GM19043 (cell line): ENCODE measurements around the gene PCGF5.
A peak's percentile ranks its signal among the peaks of the same experiment; 100 is the strongest.
"Not testable (repeated sequence)": the region's sequence is repeated elsewhere in the genome, so short reads cannot be mapped to it uniquely, and the experiment has no call there.

Source experiments
- ATAC-seq: cut with Tn5 transposase; IDR thresholded peaks from one replicate; pipeline ENCODE4 v1.9.1; 2021; ENCODE audit warnings: low read depth; ENCODE audit not compliant: unreplicated experiment

The PCGF5 gene

GRCh38 chr10:91220194-91220953 is at the start of gene PCGF5:
Gene PCGF5, plus strand, starts transcription at chr10:91220663. Its CDS starts 2,209 bp downstream, at chr10:91222872.
- ATAC-seq, result peak; percentile 89

DNA sequence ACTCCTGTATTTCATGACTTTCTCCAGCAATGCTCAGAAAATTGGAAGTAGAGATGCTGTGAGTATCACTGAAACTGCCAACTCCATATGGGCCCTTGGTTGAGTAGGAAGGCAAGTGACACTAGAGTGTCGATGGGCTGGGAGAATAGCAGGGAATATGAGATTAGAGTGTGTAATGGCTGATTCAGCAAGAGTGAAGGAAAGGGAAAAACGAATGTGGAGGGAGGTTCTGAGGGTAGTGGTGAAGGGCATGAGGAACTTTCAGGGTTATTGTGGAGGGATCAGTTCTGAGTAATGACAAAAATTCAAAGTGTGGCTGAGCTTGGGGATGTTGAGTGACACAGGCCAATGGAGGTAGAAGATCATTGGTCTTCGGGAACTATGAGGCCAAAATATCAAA is 49.0 kb upstream of the PCGF5 start:
- no peak for ATAC-seq

DNA sequence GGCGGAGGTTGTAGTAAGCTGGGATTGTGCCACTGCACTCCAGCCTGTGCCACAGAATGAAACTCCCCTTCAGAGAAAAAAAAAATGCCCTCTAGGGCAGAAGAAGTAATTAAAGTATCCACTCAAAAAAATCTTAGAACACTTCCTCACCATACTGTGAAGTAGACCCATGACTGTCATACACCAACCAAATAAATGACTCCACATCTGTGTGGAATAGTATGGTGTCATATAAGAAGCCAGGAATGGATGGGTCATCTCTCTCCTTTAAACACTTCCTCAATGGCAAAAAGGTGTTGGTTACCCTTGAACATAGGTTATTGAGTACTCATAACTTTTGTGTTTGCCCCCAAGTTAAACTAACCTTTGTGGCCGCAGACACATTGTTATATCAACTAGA is 48.1 kb upstream of the PCGF5 start:
- ATAC-seq, result no peak

DNA sequence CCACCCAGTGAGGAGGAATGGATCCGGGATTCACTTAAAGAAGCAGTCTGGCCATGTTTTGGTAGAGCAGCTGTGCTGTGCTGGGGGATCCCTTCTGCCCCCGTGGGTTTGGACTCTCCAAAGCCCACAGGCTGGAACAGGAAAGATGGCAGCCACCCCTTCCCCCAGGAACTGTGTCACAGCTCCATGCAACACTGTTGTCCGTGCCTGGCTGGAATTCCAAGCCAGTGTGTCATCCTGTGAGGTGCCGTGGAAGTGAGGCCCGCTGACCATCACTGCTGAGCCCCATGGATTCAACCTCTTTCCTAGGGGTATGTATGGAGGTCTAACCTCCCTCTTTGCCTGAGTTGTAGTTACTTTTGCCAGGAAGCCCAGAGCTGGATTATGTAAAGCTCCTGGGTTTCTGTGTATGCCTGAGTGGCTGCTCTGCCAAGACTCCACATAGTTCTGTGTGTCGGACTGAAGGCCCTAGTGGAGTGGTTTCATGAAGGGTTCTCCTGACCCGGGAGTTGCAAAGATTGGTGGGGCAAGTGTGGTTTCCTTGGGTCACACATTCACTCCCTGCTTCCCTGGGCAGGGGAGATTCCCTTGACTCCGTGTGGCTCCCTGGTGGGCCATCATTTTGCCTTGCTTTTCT is 35.1 kb upstream of the PCGF5 start:
- no peak for ATAC-seq

- ATAC-seq, result no peak
Measured at GRCh38 chr10:91187156-91187555, 33.3 kb upstream of the PCGF5 start.

- not testable (repeated sequence) for ATAC-seq
Measured at GRCh38 chr10:91188010-91188409, 32.5 kb upstream of the PCGF5 start.

- no peak for ATAC-seq
Measured at GRCh38 chr10:91188889-91189288, 31.6 kb upstream of the PCGF5 start.

GRCh38 chr10:91190388-91190870 is 30.0 kb upstream of the PCGF5 start:
- no peak for ATAC-seq

DNA sequence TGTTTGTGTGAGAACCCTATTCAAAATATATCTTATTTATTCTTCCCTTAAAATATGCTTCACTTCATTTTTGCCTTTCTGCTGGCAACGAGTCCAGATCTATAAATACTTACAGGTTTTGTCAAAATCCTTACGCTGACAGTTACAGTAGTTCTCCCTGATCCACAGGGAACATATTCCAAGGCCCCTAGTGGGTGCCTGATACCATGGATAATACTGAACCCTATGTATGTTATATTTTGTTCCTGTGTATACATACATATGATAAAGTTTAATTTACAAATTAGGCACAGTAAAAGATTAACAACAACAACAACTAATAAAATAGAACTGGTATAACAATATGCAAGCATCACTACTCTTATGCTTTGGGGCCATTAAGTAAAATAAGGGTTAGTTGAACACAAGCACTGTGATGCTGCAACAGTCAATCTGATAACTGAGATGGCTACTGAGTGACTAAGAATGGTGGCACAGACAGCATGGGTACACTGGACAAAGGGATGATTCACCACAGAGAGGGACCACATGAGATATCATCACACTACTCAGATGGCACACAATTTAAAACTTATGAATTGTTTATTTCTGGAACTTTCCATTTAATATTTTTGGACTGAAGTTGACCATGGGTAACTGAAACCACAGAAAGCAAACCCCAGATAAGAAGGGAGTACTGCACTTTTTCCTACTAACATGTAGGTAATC is 29.4 kb upstream of the PCGF5 start:
- ATAC-seq, result peak; percentile 68

DNA sequence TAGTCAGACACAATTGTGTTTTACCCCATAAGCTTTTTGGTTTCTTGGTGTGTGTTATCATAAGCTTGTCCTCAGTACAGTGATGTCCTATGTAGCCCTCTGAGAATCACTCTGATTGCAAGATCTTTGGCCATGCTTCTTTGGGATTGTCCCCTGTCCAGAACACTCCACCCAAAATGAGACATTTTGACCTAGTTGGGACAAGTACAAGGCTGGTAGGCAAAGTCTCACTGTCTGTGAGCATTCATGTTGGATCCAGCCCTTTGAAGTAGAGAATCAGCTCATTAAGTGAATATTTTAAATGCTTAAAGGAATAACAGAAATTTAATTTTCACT is 28.9 kb upstream of the PCGF5 start:
- ATAC-seq, result no peak

GRCh38 chr10:91194497-91195179 is 25.8 kb upstream of the PCGF5 start:
- no peak for ATAC-seq

DNA sequence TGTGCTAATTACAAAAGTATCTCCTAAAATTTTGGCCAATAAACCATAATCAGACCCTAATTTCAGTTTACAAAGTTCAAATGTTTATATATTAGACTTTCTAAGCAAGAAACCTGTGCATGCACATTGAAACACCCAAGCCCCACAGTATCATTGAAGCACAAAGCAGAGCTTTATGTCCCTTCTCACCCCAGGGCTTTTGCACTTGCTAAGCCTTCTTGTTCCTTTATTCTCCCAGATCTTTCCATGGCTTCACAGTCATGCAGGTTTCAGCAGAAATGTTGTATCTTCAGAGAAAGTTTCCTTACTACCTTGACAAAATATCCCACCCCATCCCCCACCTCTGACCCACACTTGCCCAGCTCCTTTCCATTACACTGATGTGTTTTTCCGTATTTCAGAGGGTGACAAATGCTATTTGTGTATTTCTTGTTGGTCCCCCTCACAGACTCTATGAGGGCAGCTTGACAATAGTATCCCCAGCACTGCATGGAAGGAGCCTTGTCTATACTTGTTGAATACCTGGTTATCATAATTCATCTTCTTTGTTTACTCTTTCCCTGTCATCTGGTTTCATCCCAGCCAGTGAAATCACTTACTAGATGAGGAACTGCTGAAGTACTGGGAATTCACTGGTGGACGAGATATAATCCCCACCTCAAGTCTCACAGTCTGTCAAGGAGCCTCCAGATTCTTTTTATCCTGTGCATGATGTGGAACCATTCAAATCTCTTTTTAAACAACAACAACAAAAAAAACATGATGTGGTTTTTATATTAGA is 24.0 kb upstream of the PCGF5 start:
- no peak for ATAC-seq

- ATAC-seq, result no peak
Measured at GRCh38 chr10:91197127-91197526, 23.3 kb upstream of the PCGF5 start.

DNA sequence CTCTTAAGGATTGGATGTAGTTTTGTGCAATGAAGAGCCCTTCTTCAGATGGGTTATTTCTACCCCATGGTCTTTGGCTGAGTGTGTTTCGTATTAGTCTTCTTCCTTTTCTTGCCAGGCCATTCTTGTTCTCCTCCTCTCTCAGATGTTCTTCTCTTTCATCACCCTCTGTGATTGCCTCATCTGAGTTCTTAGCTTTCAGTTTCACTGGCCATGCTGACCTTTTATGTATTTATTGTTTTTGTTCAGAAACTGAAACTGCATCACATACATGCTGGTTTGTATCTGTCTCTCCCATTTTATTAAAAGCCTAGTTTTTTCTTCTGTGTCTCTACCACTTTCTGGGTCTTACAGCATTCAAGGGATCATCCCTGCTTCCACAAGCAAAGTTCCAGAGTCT is 21.7 kb upstream of the PCGF5 start:
- peak; percentile 78 for ATAC-seq

- ATAC-seq, result no peak
Measured at GRCh38 chr10:91200314-91201212, 19.9 kb upstream of the PCGF5 start.

DNA sequence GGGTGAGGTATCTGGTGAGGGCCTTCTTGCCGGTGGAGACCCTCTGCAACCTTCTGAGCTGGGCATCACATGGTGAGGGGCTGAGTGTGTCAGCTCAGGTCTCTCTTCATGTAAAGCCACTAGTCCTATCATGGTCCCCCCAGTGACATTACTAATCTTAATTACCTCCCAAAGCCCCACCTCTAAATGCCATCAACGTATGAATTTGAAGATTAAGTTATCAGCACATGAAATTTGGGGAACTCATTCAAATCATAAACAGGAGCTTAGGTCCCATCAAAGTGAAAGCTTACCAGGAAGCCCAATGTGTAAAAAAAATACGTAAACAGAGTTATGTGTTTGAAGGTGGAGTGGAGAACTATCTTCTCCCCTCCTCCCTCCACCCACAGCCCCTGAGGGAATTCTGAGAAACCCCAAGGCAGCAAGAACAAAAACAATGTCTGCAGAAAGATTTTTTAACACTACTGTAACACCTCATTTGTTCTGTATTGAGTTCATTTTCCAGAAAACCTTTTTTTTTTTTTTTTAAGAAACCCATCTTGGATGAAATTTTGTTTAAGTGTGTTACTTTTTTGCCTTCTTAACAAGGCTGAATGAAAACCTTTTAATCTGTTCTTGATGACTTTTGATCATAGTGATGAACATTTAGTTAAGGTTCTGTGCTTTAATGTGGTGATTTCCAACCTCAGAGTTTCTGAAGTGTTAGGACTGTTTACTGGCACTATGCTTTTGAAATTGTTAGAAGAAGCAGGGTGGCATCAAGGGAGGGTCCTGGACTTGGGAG is 19.1 kb upstream of the PCGF5 start:
- peak; percentile 42 for ATAC-seq

GRCh38 chr10:91206427-91206826 is 14.0 kb upstream of the PCGF5 start:
- ATAC-seq, result peak; percentile 44

- ATAC-seq, result peak; percentile 7
Measured at GRCh38 chr10:91206837-91207474, 13.5 kb upstream of the PCGF5 start.
